Right forelimb (tissue), 1 donor: ENCODE data around the gene PILRB.

Experiments
- DNase-seq: peaks from one replicate; pipeline ENCODE4 v3.0.0-alpha.2; 2018

The PILRB gene

GRCh38 chr7:100411101-100411500 is 53.2 kb downstream of the PILRB start:
- no peak for DNase-seq

GRCh38 chr7:100413346-100413745 is 55.4 kb downstream of the PILRB start:
- no peak for DNase-seq

GRCh38 chr7:100413889-100414288 is 56.0 kb downstream of the PILRB start:
- DNase-seq: no peak

DNA sequence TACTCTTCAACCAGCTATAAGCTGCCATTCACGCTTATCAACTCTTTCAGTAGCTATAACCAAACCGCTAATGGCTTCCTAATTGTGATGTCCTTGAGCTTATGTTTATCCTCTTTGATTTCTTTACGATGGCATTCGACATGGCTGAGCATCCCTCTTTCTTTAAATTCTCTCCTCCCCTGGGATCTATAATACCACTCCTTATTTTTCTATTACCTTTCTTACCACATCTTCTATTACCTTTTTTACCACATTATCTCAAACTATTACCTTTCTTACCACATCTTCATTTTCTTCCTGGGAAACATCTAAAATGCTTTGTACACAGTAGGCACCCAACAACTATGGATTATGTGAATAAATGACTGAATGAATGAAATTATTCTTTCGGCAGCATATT is 57.5 kb downstream of the PILRB start:
- DNase-seq: no peak
